HCT116 (cell line): Measurements from ENCODE around the gene INSR. TPM values are rescaled to one million over a fixed set of nuclear protein-coding genes. Genes with fewer than 3 reads are reported as not detected.

Experiments
- ATAC-seq: fragments of 200-7000 bp; cut with Tn5 transposase; 2 replicates; pipeline ENCODE4 v1.9.1; 2020; ENCODE audit warnings: mild to moderate bottlenecking, moderate library complexity
- BruUV-seq: library from RNA; stranded (reverse); fragments of 400-500 nt; replicated peaks from 2 replicates; lab custom pipeline; 2021; lab: Mats Ljungman, UMichigan
- CTCF ChIA-PET: fragments of 300-600 bp; sonication (Branson Sonifier 250); formaldehyde crosslinking; loops from one replicate; lab custom pipeline; 2021; ENCODE audit warnings: antibody characterized with exemption; lab: Charles Lee
- POLR2A ChIA-PET: fragments of 300-600, 350-600 bp; sonication (Branson Sonifier 250); formaldehyde crosslinking; loops from one replicate; lab custom pipeline; 2021; ENCODE audit warnings: antibody characterized with exemption; lab: Charles Lee
- RAD21 ChIA-PET, 2 experiments: fragments of 300-600 bp; sonication (Branson Sonifier 250); formaldehyde crosslinking; loops; one replicate each; lab custom pipeline; 2023; ENCODE audit warnings: low total read pairs in 2 of 2; ENCODE audit not compliant: uncharacterized antibody in 2 of 2, unreplicated experiment in 2 of 2, low non-redundant PET in 1 of 2; lab: Charles Lee
- DNase-seq: peaks from one replicate; pipeline ENCODE4 v3.0.0-alpha.2; 2010; ENCODE audit warnings: low read depth, low spot score
- H2AFZ ChIP-seq: fragments of 200-600 bp; shearing (Covaris generic), sonication (generic); 2 replicates; pipeline ENCODE4 v1.6.1; 2017; ENCODE audit warnings: low read depth, mixed run types, mixed read lengths, antibody characterized with exemption, low read length; ENCODE audit not compliant: poor library complexity, severe bottlenecking
- H3K27ac ChIP-seq: 2 replicates; pipeline ENCODE4 v1.5.1; 2012; ENCODE audit warnings: low read depth, low read length
- H3K27me3 ChIP-seq: fragments of 200-600 bp; sonication (generic); 2 replicates; pipeline ENCODE4 v1.6.1; 2016; ENCODE audit warnings: mixed run types, low read length, mixed read lengths; ENCODE audit not compliant: insufficient read depth
- H3K36me3 ChIP-seq, 2 experiments: fragments of 200-500 bp in 1 of 2; fragments of 200-600 bp in 1 of 2; sonication (Bioruptor generic) in 1 of 2; sonication (generic) in 1 of 2; 2 replicates each; pipeline versions ENCODE4 v1.5.1 to v1.6.1; 2014 to 2016; ENCODE audit warnings: low read length in 2 of 2, inconsistent platforms in 1 of 2, mixed read lengths in 1 of 2, mixed run types in 1 of 2; ENCODE audit not compliant: insufficient read depth in 2 of 2, control insufficient read depth in 1 of 2
- H3K4me1 ChIP-seq, 2 experiments: fragments of 200-600 bp in 1 of 2; sonication (generic) in 1 of 2; 2 replicates each; pipeline versions ENCODE4 v1.5.1 to v1.6.1; 2012 to 2017; ENCODE audit warnings: low read length in 2 of 2, inconsistent platforms in 1 of 2, mild to moderate bottlenecking in 1 of 2, mixed read lengths in 1 of 2, mixed run types in 1 of 2, moderate library complexity in 1 of 2; ENCODE audit not compliant: insufficient read depth in 2 of 2, control insufficient read depth in 1 of 2
- H3K4me2 ChIP-seq: fragments of 200-600 bp; sonication (generic); 2 replicates; pipeline ENCODE4 v1.6.1; 2017; ENCODE audit warnings: mixed run types, low read length, mixed read lengths
- H3K4me3 ChIP-seq, 2 experiments: fragments of 200-600 bp in 1 of 2; sonication (generic) in 1 of 2; replicated peaks in 1 of 2; 2 replicates each; pipeline ENCODE4 v1.5.1; 2011 to 2016; ENCODE audit warnings: low read length in 2 of 2, control low read depth in 1 of 2, low read depth in 1 of 2, mild to moderate bottlenecking in 1 of 2, mixed read lengths in 1 of 2, mixed run types in 1 of 2
- H3K79me2 ChIP-seq: fragments of 200-600 bp; sonication (generic); 2 replicates; pipeline ENCODE4 v1.6.1; 2017; ENCODE audit warnings: mild to moderate bottlenecking, mixed run types, low read length, moderate library complexity, mixed read lengths; ENCODE audit not compliant: insufficient read depth
- H3K9ac ChIP-seq: fragments of 200-600 bp; sonication (generic); 2 replicates; pipeline ENCODE4 v1.6.1; 2016; ENCODE audit warnings: low read length, mixed read lengths
- H3K9me2 ChIP-seq: fragments of 200-600 bp; sonication (generic), shearing (Covaris generic); 2 replicates; pipeline ENCODE4 v1.6.1; 2017; ENCODE audit warnings: mixed run types, mild to moderate bottlenecking, moderate library complexity; ENCODE audit not compliant: insufficient read depth
- H3K9me3 ChIP-seq, 2 experiments: fragments of 200-500 bp in 1 of 2; fragments of 200-600 bp in 1 of 2; sonication (Bioruptor generic) in 1 of 2; sonication (generic) in 1 of 2; 2 replicates each; pipeline ENCODE4 v1.6.1; 2014 to 2017; ENCODE audit warnings: low read length in 2 of 2, mixed read lengths in 2 of 2, inconsistent platforms in 1 of 2, low read depth in 1 of 2, mild to moderate bottlenecking in 1 of 2, mixed run types in 1 of 2, moderate library complexity in 1 of 2; ENCODE audit not compliant: control insufficient read depth in 1 of 2, insufficient read depth in 1 of 2
- H4K20me1 ChIP-seq: fragments of 200-600 bp; sonication (generic), shearing (Covaris generic); 2 replicates; pipeline ENCODE4 v1.6.1; 2017; ENCODE audit warnings: mixed run types, mild to moderate bottlenecking, moderate library complexity; ENCODE audit not compliant: insufficient read depth
- ATF3 ChIP-seq: IDR thresholded peaks from 2 replicates; pipeline ENCODE4 v1.6.1; 2012
- CBX3 ChIP-seq: IDR thresholded peaks from 2 replicates; pipeline ENCODE4 v1.6.1; 2012; ENCODE audit warnings: low read depth
- CEBPB ChIP-seq: IDR thresholded peaks from 2 replicates; pipeline ENCODE4 v1.6.1; 2012; ENCODE audit warnings: low read depth
- CTCF ChIP-seq, 3 experiments: fragments of 200-600 bp in 1 of 3; sonication (generic) in 1 of 3; IDR thresholded peaks in 2 of 3; conservative IDR thresholded peaks in 1 of 3; 2 replicates each; pipeline ENCODE4 v1.5.1; 2012 to 2017; ENCODE audit warnings: low read depth in 2 of 3, low read length in 2 of 3, antibody characterized with exemption in 1 of 3, borderline replicate concordance in 1 of 3, control low read depth in 1 of 3, mild to moderate bottlenecking in 1 of 3, mixed read lengths in 1 of 3, mixed run types in 1 of 3, moderate library complexity in 1 of 3; ENCODE audit not compliant: insufficient read depth in 1 of 3
- EGR1 ChIP-seq: IDR thresholded peaks from 2 replicates; pipeline ENCODE4 v1.6.1; 2012; ENCODE audit warnings: low read depth
- ELF1 ChIP-seq: IDR thresholded peaks from 2 replicates; pipeline ENCODE4 v1.6.1; 2012; ENCODE audit warnings: low read depth, borderline replicate concordance
- EZH2 ChIP-seq: fragments of 200-600 bp; sonication (generic); IDR thresholded peaks from 2 replicates; pipeline ENCODE4 v1.6.1; 2017; ENCODE audit warnings: antibody characterized with exemption, mixed run types
- EZH2phosphoT487 ChIP-seq: fragments of 200-600 bp; IDR thresholded peaks from 2 replicates; pipeline ENCODE4 v1.6.1; 2018; ENCODE audit warnings: antibody characterized with exemption, borderline replicate concordance
- FOSL1 ChIP-seq: IDR thresholded peaks from 2 replicates; pipeline ENCODE4 v1.6.1; 2012; ENCODE audit warnings: low read depth
- JUND ChIP-seq: IDR thresholded peaks from 2 replicates; pipeline ENCODE4 v1.6.1; 2012
- MAX ChIP-seq: IDR thresholded peaks from 2 replicates; pipeline ENCODE4 v1.6.1; 2012
- POLR2A ChIP-seq: IDR thresholded peaks from 2 replicates; pipeline ENCODE4 v1.7.0; 2011; ENCODE audit warnings: borderline replicate concordance; ENCODE audit not compliant: insufficient read depth, insufficient read length; ENCODE audit errors: extremely low read depth
- RAD21 ChIP-seq: IDR thresholded peaks from 2 replicates; pipeline ENCODE4 v1.6.1; 2012; ENCODE audit warnings: low read depth, mild to moderate bottlenecking
- REST ChIP-seq: IDR thresholded peaks from 2 replicates; pipeline ENCODE4 v1.6.1; 2012; ENCODE audit warnings: low read depth
- SIN3A ChIP-seq: IDR thresholded peaks from 2 replicates; pipeline ENCODE4 v1.6.1; 2012; ENCODE audit warnings: low read depth
- SRF ChIP-seq: IDR thresholded peaks from 2 replicates; pipeline ENCODE4 v1.6.1; 2012; ENCODE audit warnings: low read depth
- TCF7L2 ChIP-seq: IDR thresholded peaks from 2 replicates; pipeline ENCODE4 v1.7.0; 2011; ENCODE audit warnings: borderline replicate concordance, inconsistent platforms; ENCODE audit not compliant: insufficient read depth, insufficient read length; ENCODE audit errors: extremely low read depth
- ZNF274 ChIP-seq: fragments of 200-500 bp; sonication (Bioruptor generic); IDR thresholded peaks from 2 replicates; pipeline ENCODE4 v1.6.1; 2014; ENCODE audit warnings: mild to moderate bottlenecking, low read depth, low read length, inconsistent platforms
- intact Hi-C: fragments of 100-400 bp; cut with micrococcal nuclease; formaldehyde crosslinking; loops from 2 replicates; pipeline ENCODE4 v1.10.0; 2022
- total RNA-seq: library from RNA; stranded (reverse); gene quantifications from one replicate; pipeline ENCODE4 v1.2.1, GENCODE V29; 2021; ENCODE audit not compliant: unreplicated experiment

The INSR gene
- total RNA-seq, 1 experiment from 2014 or later = 25.4 TPM

- peaks cover 0 to 9% of the 10 kb centered on the region in 2 experiments; a peak in 2 of 4 replicates for H3K4me1 ChIP-seq
- no peaks in the 10 kb centered on the region for H3K79me2 ChIP-seq
- H3K27ac ChIP-seq = no peak overlapping the region
- RAD21 ChIA-PET = interaction anchor here in 1 of 2 experiments (0.5 kb wide), 1 partner anchor 38 kb away, joined by 6 read pairs; no protein-coding TSS in a partner anchor
- no peak overlapping the region for H3K4me3 ChIP-seq
- no peaks in the 10 kb centered on the region for H3K9me2 ChIP-seq
- intact Hi-C loops = no loop called here
- DNase-seq (no peak), ATAC-seq (no peak)
- no peaks in the 10 kb centered on the region for H3K36me3 ChIP-seq
- no peak overlapping the region for H3K4me2 ChIP-seq
- no peaks in the 10 kb centered on the region for H3K9me3 ChIP-seq
- POLR2A ChIA-PET = no interaction called here
- H2AFZ ChIP-seq = no peak overlapping the region
- H3K9ac ChIP-seq = no peak overlapping the region
- CTCF ChIA-PET = no interaction called here
- H3K27me3 ChIP-seq = no peaks in the 10 kb centered on the region
- H4K20me1 ChIP-seq = no peaks in the 10 kb centered on the region
- no TSS peak for BruUV-seq
- TF ChIP-seq ZNF274 (no peak), SRF (no peak), RAD21 (no peak), SIN3A (no peak), FOSL1 (no peak), ELF1 (no peak), MAX (no peak), EZH2 (no peak), ATF3 (no peak), TCF7L2 (no peak), REST (no peak), CTCF (IDR thresholded peaks at IDR 0.05 in 2 of 3, conservative IDR thresholded peaks at IDR 0.05 in 1 of 3; ENCODE audit: borderline replicate concordance in 1 of 3, insufficient read depth in 1 of 3, low read depth in 2 of 3, low read length in 2 of 3) (no peak), EZH2phosphoT487 (no peak), CEBPB (no peak), POLR2A (no peak), EGR1 (no peak), CBX3 (no peak), JUND (no peak)
Observed at GRCh38 chr19:7336321-7336973, 42.2 kb upstream of the INSR start.
